Caki2 (cell line): ENCODE data around the gene PFDN6. TPM values are rescaled to one million over a fixed set of nuclear protein-coding genes. Genes with fewer than 3 reads are reported as not detected.
"Not testable (repeated sequence)": the region's sequence is repeated elsewhere in the genome, so short reads cannot be mapped to it uniquely, and the experiment has no call there.

Experiments used
- DNase-seq: peaks from one replicate; pipeline ENCODE4 v3.0.0-alpha.2; 2015; ENCODE audit warnings: low read depth
- in situ Hi-C: cut with HindIII; loops from 2 replicates; pipeline ENCODE4 v1.10.0; 2016; ENCODE audit warnings: low sequenced_read_pairs, low pct_unique_long_range_greater_than_20kb, mixed read lengths
- total RNA-seq: library from RNA; depleted of rRNA; stranded (reverse); fragments of >200 nt; shearing (Covaris generic); gene quantifications from 2 replicates; pipeline ENCODE4 v1.2.3, GENCODE V29; 2014; ENCODE audit warnings: low replicate concordance; rRNA removed

The PFDN6 gene
- total RNA-seq = 151 and 264 TPM in 2 replicates

GRCh38 chr6:33288921-33289783 lies at the start of gene PFDN6, which contains the start of gene WDR46:
PFDN6 (plus strand) TSS chr6:33289601; CDS start chr6:33289857, 256 bp downstream.
WDR46 (minus strand) TSS chr6:33289239; CDS start chr6:33289170, 69 bp downstream.
- in situ Hi-C loops = no loop called here
- peak; percentile 94 for DNase-seq

- in situ Hi-C loops = no loop called here
- DNase-seq = no peak
Measured at GRCh38 chr6:33241968-33242367, 47.4 kb upstream of the PFDN6 start.

GRCh38 chr6:33243476-33243875 lies 45.9 kb upstream of the PFDN6 start:
- DNase-seq = no peak
- in situ Hi-C loops = no loop called here

- peak; percentile 73 for DNase-seq
- in situ Hi-C loops = no loop called here
Measured at GRCh38 chr6:33247977-33248642, 41.3 kb upstream of the PFDN6 start.

- in situ Hi-C loops = no loop called here
- DNase-seq = no peak
Measured at GRCh38 chr6:33248643-33248931, 40.8 kb upstream of the PFDN6 start.

- peak; percentile 99 for DNase-seq
- in situ Hi-C loops = no loop called here
Measured at GRCh38 chr6:33248932-33249731, 40.3 kb upstream of the PFDN6 start.

- in situ Hi-C loops = no loop called here
- DNase-seq = peak; percentile 64
Measured at GRCh38 chr6:33249732-33250630, 39.4 kb upstream of the PFDN6 start.

GRCh38 chr6:33250731-33251130 lies 38.7 kb upstream of the PFDN6 start:
- in situ Hi-C loops = no loop called here
- DNase-seq = no peak

GRCh38 chr6:33251395-33252012 lies 37.9 kb upstream of the PFDN6 start:
- no peak for DNase-seq
- in situ Hi-C loops = no loop called here

- DNase-seq = no peak
- in situ Hi-C loops = no loop called here
Measured at GRCh38 chr6:33252759-33253158, 36.6 kb upstream of the PFDN6 start.

GRCh38 chr6:33254591-33254990 lies 34.8 kb upstream of the PFDN6 start:
- DNase-seq = no peak
- in situ Hi-C loops = no loop called here

GRCh38 chr6:33259032-33259431 lies 30.4 kb upstream of the PFDN6 start:
- in situ Hi-C loops = no loop called here
- DNase-seq = no peak

- DNase-seq, in situ Hi-C loops: not testable (repeated sequence)
Measured at GRCh38 chr6:33262490-33262889, 26.9 kb upstream of the PFDN6 start.

GRCh38 chr6:33264015-33264414 lies 25.4 kb upstream of the PFDN6 start:
- no peak for DNase-seq
- in situ Hi-C loops = no loop called here

GRCh38 chr6:33271117-33271467 lies 18.3 kb upstream of the PFDN6 start:
- in situ Hi-C loops = no loop called here
- DNase-seq = no peak

GRCh38 chr6:33271468-33272274 lies 17.7 kb upstream of the PFDN6 start, which contains the start of the genes RPS18 and VPS52:
RPS18 (plus strand) TSS chr6:33272075; CDS start chr6:33272120, 45 bp downstream.
VPS52 (minus strand) TSS chr6:33271876; CDS start chr6:33271675, 201 bp downstream.
- DNase-seq = peak; percentile 96
- in situ Hi-C loops = no loop called here
